ENCODE data around the gene TPT1.

Gene TPT1

DNA sequence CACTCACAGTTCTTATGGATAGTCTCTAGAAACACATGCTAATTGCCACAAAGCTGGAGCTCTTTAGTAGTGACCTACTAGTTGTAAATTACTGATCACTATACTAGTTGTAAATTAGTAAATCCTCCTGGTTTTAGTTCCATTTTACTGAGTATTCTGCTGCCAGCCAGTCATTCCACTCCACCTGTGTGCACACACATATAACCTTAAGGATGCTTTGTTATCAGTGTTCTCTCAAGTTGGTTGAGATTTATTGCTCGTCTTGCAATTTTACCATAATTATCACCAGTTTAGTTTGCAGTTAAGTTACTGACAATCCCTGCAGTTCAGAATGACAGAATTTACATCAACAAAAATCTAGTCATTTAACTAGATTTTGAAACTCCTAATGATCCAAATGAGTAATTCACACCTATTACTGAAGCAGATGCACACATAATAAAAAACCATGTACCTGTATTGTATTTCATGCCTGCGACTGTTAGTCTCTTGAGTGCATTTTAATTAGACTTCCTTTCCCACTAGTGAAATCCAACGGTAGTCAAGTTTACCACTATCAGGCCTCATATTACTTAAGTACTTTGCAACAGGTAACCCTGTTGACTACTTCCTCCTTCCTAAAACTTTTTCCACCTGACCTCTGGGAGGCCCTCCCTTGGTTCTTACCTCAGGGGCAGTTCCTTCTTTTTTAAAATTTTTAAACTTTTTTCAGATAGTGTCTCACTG lies 7.6 kb downstream of the TPT1 start:
- DNase-seq = no peak

DNA sequence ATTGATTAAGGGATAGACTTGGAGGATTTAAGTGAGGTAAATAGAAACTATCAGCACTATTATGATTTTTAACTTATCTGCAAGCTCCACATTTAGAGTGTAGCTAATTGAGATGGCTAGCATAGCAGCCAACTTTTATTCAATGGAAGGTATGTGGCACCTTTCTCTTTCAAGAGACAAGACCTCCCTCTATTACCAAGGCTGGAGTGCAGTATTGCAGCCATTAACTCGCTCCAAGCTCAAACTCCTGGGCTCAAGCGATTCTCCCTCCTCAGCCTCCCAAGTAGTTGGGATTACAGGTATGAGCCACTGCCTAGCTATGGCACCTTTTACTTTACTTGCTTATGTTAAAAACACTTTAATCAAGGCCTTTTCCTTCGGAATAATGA lies 8.2 kb downstream of the TPT1 start:
- DNase-seq = no peak

DNA sequence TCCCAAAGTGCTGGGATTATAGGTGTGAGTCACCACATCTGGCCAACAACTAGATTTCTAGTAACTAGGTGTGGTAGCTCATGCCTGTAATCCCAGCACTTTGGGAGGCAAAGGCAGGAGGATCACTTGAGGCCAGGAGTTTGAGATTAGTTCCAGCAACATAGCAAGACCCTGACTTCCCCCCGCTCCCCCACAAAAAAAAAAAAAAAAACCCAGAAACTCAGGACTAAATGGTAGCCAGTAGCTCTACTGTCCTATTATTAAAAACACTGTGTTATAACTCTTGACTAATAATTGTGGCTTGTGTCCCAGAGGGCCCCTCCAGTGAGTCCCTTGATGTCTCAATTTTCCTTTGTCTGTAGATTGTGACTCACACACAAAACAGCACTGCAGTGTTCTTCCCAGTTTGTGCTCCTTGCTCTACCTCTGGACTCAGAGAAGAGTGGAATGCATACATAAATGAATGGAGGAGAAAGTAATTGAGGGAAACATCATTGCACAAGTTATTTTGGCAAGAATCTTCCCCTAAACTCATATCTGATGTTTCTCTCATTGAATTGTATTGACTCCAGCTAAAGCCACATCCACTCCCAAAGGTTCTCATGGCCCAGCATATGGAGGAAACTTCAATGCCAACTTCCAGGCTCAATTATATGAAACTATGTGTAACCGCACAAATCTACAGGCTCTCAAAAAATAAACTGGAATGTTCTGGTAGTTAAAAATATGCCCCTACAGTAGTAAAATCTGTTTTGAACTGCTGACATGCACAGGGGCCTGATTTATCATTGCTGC lies 8.8 kb downstream of the TPT1 start:
- DNase-seq = no peak

DNA sequence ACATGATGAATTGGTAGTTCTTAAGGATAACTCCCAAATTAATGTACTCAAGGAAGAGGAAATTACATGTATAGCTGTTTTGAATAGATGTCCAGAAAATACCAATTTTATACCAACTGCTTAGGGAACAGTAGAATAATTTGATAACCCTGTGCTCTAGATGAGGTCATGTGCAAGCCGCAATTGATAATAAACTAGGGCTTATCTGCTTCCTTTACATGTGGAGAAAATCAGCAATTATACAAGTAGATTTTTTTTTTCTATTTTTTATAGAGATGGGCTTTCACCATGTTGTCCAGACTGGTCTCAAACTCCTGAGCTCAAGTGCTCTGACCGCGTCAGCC lies 9.3 kb downstream of the TPT1 start:
- DNase-seq = no peak

DNA sequence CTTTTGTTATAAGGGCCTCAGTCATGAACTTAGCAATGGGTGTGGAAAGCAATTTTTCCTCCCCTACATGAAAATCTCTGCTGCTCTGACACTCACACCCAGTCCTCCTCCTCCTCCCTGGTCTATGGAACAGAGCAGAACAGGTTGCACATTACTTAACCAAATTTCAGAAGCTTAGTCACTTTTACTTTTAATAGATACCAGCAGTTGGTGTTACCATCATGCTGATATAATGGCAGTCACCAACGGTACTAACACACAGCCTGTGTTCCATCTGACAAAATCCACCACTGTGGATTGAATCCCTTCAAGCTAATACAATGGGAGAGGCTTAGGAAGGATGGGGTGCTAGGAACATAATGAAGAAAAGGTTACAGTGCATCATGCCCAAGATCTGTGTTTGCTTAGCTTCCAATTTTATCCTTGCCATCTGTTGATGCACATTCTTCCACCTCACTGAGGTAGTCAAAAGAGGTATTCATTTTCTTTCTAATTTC lies 9.8 kb downstream of the TPT1 start:
- no peak for DNase-seq

DNA sequence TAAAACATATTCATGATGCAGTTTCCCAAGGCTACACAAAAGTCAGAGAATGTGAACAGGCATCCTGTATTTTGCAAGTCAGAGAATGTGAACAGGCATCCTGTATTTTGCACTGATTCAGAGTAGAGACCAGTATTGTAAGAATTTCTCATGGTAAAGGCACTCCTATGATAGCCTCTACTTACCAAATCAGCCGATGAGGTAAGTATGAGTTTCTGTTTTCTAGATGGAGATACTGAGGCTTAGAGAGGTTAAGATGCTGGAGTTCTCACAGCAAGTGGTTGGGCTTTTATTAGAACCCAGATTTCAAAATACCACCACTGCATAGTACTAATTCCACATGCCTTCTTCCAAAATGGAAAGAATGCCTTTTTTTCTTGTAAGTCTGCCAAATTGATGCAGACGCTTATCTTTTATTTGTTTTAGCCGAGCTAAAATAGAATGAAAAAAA lies 12.3 kb downstream of the TPT1 start:
- DNase-seq = no peak

DNA sequence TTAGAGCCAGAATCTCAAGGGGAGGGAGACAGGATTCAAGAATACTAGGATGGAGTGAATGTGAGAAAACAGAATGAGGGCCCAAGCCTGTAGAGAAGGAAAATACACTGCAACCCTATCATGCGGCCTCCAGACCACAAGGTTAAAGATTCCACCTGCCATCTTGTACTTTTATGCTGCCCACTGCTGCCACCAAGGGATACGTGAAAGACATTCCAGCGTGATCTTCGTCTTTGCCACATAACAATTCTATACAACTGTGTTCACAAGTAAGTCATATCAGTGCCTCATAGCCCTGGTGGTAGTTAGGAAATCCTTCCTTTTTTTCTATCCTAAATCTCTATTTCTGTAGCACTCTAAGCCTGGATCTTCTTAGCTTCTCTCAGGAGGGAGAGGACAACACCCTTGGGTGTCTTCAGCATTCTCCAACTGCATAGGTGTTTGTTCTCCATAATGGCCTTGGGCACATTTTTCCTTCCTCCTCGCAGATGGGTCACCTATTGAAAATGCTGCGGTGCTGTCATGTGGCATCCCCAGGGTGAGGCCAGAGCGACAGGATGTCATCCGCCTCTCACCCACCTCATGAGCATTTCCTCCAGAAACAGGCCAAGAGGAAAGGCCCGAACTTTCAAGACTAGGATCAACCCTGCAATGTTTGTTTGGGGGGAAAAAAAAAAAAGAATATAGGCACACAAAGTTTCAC lies 13.6 kb downstream of the TPT1 start:
- DNase-seq = no peak

DNA sequence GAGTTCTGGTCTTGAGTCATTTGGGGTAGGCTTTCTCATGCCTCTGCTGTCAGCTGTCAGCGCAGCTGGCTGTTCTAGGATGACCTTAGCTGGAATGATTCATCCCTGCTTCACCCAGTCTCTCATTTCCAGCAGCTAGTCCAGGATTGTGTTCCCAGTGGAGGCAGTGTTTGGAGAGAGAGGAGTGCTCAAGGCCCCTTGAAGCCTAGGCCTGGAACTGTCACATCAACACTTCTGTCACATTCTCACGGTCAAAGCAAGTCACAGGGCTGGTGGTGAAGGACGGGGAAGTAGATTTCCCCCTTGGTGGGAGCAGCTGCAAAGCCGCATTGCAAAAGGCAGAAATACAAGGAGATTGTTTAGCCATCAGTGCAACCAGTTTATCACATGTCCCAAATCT lies 15.2 kb downstream of the TPT1 start:
- DNase-seq = no peak

DNA sequence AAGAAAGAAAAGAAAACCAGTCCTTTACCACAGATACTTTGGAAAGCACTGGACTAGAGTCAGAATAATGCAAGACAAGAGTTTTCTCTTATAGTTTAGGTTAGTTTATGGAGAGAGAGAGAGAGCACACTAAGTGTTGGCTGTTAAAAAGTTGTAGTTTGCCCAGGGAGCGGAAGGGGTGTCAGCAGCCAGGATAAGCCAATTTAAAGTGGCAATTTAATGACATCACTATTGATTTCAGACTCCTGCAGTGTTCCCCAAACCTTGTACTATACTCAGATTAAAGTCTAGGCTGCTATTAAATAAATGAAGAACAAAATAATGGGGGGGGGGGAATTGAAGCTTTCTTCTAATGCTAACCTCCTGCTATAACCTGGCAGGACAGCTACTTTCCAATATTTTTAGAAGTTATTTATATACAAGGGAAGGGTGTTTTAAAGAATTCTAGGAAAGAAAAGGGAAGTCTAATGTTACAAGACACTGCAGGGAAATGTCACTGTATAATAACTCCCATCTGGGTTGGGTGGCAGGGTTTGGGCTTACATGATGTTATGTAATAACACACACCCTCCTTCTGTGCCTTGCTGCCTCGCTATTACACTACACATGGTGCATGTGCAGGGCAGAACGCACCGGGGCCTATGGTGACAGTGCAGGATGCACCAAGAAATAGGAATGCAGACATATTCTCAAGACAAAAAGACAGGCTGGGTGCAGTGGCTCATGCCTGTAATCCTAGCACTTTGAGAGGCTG lies 19.9 kb downstream of the TPT1 start:
- no peak for DNase-seq

DNA sequence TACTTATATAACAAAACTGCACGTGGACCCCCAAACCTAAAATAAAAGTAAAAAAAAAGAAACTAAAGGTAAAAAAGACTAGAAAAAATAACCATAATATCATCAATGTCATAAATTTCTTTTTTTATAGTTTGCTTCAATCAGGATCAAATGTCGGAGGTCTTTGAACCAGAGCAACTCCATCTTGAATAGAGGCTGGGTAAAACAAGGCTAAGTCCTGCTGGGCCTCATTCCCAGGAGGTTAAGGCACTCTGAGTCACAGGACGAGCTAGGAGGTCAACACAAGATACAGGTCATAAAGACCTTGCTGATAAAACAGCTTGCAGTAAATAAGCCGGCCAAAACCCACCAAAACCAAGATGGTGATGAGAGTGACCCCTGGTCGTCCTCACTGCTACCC lies 24.0 kb downstream of the TPT1 start:
- DNase-seq = no peak

DNA sequence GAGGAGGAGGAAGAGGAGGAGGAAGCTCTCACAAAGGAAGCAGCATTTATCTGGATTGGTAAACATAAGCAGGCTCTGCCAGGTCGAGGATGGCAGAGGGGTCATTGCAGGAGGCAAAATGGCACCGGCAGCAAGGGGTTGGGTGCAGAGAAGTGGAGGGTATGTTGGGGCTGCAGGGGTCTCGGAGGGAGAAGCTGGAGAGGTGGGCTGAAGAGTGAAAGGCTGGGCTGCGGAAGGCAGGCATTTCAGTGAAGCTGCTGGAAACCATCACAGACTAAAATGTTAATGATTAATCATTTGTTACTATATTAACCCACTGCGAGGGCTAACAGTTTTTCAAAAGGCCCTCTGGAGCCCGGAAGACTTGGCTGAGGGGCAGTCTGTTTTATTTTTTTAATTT lies 24.6 kb downstream of the TPT1 start:
- no peak for DNase-seq

DNA sequence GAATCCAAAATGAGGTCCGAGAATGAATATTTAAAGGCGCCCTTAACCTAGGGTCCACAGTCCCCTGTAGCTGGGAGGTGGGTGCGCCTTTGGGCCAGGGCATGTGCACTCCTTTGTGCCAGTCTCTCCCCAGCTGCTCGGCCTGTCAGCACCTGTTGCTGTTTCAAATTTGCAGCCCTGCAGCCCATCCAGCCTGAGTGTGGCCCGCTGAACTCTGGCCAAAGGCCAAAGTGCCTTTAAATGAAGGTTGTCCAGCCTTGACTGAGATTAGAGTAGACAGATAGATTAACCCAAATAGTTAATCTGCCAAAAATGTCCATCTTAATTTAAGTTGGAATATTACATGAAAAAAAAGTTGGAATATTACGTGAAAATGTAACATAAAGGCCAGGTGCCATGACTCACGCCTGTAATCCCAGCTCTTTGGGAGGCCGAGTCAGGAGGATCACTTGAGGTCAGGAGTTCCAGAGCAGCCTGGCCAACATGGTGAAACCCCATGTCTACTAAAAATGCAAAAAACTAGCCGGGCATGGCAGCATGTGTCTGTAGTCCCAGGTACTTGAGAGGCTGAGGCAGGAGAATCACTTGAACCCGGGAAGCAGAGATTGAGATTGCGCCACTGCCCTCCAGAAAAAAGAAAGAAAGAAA lies 25.3 kb downstream of the TPT1 start:
- DNase-seq = no peak

DNA sequence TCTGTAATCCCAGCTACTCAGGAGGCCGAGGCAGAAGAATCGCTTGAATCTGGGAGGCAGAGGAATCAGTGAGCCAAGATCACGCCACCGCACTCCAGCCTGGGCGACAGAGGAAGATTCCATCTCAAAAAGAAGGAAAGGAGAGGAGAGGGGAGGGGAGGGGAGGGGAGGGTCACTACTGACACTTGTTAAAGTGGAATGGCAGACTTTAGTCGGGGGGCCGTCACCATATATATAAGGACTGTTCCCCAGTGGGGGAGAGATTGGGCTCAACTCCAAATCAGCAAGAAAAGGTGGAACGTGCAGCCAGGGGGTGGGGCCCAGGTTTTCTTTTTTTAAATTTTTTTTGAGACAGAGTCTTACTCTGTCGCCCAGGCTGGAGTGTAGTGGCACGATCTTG lies 26.2 kb downstream of the TPT1 start:
- no peak for DNase-seq

DNA sequence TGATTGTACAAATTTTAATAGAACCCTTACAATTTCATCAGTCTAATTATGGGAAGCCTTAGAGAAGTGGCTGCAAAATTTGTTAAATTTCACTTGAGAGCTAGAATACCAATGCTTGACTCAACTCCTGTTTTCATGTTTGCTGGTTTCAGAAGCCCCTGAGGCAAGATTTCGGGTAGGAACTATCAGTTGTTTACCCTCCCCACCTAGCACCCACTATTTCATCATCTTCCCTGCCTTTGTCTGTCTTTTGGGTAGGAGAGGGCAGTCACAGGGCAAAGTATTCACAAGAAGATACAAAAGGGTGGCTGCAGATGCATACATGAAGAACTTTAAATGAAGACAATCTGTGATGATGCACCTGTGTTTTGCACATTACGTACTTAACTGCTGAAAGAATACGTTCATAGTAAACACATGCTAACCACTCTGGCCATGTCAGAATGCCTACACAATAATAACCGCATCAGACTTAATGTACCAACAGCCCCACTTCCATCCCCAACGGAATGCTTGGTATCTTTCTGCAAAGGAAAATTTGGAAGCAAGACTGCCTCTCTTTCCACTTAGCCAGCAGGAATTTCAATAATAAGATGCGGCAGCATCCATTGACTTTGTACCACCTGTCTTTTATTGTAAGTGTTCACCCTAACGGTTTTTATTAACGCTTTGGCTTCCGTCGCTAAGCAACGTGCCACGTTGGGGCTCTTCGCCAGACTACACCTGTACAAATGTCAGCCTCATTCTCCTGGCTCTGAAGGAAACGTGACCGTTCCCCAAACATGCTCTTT lies 30.4 kb downstream of the TPT1 start:
- DNase-seq = no peak

DNA sequence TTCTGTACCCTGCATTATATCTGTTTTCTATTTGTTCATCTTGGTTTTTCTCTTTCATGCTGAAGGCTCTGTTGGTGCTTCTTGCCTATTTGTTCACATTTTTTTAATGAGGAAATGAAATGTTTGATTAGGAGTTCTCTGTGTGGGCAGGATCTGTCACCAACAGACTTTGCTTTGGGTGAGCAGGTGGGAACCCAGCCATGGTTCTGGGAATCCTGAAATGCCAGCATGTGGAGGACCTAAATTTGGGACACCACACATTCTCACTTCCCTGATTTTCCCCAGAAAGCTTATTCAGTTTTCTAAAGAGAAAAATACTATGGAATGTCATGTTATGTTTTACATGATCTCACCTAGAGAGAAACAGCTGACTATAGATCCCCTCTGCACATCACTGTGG lies 34.0 kb downstream of the TPT1 start:
- DNase-seq = no peak

DNA sequence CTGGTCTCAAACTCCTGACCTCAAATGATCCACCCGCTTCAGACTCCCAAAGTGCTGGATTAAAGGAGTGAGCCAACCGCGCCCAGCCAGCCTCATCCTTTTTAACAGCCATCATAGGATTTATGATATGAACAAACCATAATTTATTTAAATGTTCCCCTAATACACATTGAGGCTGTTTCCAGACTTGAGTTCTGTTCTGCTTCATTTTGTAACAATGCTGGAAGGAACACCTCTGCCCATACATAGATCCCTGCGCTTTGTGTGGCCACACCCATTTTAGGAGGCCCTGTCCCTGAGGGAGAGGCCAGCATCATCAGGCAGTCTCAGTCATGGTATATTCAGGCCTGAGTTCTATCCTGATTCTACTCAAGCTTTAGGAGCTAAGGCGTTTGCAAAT lies 35.9 kb downstream of the TPT1 start:
- no peak for DNase-seq

DNA sequence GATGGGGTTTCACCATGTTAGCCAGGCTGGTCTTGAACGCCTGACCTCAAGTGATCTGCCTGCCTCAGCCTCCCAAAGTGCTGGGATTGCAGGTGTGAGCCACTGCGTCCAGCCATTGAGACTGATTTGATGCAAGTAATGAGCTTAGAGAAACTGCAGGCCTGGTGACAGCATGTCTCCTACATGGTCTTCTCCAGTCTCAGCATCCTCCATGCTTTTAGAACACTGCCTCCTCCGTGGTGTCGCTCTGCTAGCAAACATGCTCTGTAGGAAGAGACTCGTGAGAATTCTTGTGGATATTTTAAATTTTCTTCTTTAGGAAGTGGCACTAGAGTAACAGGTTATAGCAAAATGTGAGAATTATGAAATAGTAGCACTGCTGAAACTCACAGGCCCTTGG lies 37.1 kb downstream of the TPT1 start:
- DNase-seq = no peak

DNA sequence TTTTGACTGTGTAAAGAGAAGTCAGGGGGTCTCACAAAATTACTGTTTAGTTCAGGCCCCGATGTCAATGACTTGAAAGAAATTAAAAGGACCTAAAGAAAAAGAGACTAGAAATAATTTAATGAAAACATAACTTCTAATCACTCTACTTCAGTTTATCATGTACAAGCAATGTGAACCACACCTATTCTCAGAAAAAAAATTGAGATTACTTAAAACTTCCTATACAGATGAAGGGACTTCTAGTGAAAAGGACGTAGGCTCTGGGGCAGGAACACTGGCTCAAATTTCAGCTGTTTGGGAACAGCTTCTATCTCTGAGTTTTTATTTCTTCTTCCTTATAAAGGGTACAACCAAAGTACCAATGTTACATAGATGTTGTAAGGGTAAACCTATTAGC lies 38.0 kb downstream of the TPT1 start:
- DNase-seq = no peak

DNA sequence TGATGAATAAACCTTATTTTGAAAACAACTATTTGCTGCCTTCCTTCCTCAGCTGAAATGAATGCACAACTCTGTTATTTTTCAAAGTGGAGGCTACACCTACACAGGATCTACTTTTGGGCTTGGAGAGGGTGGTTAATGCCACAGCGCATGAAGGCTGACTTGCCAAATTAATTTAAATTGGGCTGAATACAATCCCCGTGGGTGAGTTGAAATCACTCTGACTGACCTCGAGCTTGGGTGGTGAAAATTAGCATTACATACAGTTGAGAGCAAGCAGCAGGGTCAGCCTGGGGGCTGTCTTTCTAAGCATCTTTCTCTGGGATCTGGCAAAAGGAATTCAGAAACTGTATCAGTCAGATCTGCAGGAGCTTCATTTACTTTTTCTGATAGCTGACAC lies 38.5 kb downstream of the TPT1 start:
- DNase-seq = no peak

DNA sequence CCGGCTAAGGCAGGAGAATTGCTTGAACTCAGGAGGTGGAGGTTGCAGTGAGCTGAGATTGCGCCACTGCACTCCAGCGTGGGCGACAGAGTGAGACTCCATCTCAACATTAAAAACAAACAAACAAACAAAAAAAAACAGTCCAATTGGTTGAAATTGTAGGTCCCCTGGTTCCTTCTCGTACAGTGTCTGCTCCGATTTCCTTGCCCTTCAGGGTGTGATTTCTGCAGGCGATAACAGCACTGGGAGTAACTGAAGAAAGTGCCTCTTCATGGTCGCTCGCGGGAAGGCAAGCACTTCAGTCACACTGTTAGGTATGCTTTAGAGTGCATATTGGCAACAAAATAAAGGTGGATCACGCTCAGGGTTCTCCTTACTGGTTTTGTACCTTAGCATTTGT lies 39.7 kb downstream of the TPT1 start:
- no peak for DNase-seq

DNA sequence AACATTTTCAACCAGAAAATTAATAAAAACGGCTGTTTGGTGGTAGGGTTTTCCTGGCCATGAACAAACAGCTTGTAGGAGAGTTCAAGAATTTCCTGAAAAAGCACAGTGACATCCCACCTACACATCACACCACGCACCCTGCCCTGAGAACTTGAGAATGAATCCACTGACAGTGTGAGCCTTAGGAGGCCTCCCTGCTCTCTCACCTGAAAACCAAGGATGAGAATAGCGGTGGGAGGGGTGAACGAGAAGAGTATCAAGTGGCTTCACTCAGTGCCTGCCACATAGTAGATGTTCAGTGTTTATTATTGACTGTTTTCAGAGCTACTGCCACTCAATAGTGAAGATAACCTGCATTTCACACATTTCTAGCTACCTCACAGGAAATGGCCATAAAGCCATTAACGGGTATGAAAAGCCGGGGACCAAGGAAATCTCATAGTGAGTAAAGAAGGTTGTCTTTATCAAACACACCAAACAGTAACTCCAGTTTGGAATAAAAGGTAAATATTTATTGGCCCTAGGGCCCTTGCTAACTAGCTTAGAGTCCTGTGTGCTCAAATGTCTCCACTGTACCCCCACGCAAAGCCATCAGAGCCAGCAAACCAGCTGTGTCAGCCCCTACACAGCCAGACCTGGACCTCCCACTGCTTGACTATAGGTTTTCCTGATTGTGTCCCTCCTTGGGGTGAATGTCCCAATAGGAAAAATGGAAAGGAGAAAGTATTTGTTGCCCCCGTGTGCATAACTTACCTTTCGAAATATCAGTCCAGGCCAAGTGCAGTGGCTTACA lies 40.6 kb downstream of the TPT1 start:
- DNase-seq = no peak
